Pericardium fibroblast (primary cell): ENCODE measurements around the gene RHOT2. TPM values are rescaled to one million over a fixed set of nuclear protein-coding genes. Genes with fewer than 3 reads are reported as not detected.

Experiments used
- total RNA-seq: library from RNA; depleted of rRNA; stranded (reverse); fragments of >200 nt; gene quantifications from 2 replicates; pipeline ENCODE4 v1.2.3, GENCODE V29; 2015

RHOT2 gene
- total RNA-seq: 46.9 and 47.1 TPM in 2 replicates

GRCh38 chr16:667780-668518 lies at the start of gene RHOT2:
RHOT2 (plus strand) TSS chr16:668132; CDS start chr16:668200, 68 bp downstream.

GRCh38 chr16:630815-631405 lies 37.0 kb upstream of the RHOT2 start, which contains the start of gene WFIKKN1:
WFIKKN1 (plus strand) TSS chr16:630985; CDS start chr16:631254, 269 bp downstream.

DNA sequence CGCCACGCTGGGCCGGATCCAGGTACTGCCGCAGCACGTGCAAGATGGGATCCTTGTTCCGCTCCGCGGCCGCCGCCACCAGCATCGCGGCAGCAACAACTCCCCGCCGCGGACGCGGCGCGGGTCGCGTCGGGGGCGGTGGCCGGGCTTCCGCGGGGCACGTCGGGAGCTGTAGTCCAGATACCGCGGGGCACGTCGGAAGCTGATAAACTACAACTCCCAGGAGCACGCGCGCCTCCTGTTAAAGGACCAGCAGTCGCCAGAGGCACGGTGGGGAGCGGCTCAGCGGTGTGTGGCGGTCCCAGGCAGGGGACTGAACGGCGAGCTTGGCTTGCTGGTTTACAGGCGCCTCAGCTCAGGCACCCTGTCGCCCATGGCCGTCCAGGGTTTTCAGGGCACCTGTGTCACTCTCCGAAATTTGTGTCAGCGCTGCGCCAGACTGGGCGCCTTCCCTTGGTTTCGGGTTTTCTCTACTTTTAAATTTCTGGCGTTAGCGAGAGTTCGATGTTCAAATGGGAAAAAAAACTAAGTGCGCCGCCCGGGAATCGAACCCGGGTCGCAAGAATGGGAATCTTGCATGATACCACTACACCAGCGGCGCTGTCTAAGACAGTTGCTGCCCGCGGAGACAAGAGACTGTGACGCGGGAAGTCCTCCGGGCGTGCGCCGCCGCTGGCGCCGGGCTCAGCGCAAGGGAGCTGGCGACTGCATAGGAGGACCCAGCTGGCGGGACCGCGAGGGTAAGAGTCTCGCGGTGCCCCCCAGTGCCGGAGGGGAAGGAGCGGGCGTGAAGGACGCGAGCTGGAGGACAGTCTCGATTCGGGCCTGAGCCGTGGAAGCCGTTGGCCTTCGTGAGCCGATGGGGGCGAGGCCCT lies 31.5 kb upstream of the RHOT2 start, which contains the start of gene METTL26:
TSS of gene METTL26 (minus strand) at position 100 of the 875 bp plus-strand sequence. CDS start at position 85, 15 bp downstream.

DNA sequence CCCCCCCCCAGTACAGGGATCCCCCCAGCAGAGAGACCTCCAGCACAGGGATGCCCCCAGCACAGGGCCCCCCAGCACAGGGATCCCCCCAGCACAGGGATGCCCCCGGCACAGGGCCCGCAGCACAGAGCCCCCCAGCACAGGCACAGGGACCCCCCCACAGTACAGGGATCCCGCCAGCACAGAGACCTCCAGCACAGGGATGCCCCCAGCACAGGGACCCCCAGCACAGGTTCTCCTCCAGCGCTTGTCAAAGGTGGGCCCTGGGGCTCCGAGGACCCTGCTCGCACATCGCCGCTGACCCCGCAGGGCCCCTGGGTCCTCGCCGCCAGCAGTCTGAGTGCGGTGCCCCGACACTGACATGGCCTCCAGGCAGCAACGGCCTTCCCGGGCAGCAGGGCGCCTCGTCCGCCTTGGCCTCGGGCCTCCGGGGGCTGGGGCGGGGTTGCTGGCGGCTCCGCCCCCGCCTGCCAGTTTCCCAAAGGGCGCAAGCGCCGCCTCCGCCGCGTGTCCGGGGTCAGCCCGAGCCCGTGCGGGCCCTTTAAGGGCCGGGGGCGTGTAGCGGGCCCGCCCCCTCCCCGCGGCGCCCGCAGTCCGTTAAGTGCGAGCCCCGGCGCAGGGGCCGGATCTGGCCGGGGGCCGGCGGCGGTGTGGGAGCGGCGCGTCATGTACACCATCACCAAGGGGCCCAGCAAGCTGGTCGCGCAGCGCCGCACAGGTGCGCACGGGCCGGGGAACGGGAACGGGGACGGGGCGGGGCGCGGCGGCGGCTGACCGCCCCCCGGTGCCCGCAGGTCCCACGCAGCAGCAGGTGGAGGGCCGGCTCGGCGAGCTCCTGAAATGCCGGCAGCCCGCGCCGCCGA lies 26.4 kb upstream of the RHOT2 start, which contains the start of gene MCRIP2:
TSS of gene MCRIP2 (plus strand) at position 503 of the 863 bp plus-strand sequence. CDS start at position 667, 164 bp downstream.

GRCh38 chr16:648781-649589 lies 18.9 kb upstream of the RHOT2 start, which contains the start of gene WDR90:
WDR90 (plus strand) TSS chr16:649365; CDS start chr16:649417, 52 bp downstream.

DNA sequence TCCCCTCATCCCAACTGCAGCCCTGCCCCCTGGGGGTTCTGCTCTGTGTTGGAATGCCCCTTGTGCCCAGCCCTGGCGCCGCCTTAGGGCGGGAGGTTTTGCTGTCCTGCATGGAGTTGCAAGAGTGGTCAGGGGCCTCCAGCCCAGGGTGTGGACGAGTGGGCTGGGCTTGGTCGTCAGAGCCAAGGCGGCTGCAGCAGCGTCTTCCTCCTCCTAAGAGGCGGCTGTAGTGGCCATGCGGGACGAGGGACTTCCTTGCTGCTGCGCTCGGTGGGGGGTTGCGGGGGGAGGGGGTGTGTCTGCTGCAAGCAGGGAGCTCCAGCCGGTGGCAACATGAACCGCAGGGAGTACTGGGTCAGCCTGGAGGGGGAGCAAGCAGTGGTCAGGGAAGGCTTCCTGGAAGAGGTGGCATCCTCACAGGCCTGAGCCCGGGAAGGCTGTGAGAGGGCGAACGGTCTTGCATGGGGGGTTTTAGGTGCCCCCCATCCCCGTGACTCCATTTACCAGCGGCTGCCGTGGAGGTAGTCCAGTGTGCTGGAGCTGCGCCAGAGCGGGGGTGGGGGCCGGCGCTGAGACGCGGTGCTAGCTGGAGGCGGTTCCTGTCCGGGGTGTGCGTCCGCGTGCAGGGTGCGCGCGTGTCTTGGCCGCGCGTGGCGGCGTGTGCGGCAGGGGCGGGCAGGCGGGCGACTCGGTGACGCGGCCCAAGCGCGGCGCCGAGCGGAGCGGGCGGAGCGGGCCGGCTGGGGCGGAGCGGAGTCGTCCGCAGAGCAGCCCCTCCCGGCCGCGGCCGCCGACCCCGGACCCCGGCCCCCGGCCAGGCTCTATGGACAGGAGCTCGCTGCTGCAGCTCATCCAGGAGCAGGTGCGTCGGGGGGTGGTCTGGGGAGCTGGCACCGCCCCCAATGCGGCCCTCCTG lies 7.3 kb downstream of the RHOT2 start, which contains the start of gene RHBDL1:
TSS of gene RHBDL1 (plus strand) at position 704 of the 916 bp plus-strand sequence. CDS start at position 824, 120 bp downstream.

DNA sequence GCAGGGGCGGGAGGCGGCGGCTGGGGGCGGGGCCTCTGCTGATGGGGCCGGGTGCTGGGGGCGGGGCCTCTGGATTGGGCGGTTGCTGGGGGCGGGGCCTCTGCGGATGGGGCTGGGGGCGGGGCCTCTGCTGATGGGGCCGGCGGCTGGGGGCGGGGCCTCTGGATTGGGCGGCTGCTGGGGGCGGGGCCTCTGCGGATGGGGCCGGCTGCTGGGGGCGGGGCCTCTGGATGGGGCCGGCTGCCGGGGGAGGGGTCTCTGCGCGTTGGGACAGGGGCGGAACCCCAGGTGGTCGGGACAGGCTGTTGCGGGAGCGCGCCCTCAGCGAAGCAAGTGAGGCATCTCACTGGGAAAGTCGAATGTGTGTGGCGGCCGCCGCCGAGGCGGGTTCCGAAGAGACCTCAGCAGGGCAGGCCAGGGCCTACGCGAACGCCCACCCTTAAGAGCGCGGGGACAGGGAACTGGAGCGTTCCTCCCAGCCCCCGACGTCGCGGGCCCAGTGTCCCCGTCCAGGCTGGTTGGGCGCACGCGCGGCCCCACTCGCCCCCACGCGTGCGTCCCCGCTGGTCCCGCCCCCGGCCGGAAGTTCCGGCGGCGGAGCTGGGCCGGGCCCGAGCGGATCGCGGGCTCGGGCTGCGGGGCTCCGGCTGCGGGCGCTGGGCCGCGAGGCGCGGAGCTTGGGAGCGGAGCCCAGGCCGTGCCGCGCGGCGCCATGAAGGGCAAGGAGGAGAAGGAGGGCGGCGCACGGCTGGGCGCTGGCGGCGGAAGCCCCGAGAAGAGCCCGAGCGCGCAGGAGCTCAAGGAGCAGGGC lies 12.1 kb downstream of the RHOT2 start, which contains the start of gene STUB1:
TSS of gene STUB1 (plus strand) at position 597 of the 811 bp plus-strand sequence. CDS start at position 713, 116 bp downstream.

DNA sequence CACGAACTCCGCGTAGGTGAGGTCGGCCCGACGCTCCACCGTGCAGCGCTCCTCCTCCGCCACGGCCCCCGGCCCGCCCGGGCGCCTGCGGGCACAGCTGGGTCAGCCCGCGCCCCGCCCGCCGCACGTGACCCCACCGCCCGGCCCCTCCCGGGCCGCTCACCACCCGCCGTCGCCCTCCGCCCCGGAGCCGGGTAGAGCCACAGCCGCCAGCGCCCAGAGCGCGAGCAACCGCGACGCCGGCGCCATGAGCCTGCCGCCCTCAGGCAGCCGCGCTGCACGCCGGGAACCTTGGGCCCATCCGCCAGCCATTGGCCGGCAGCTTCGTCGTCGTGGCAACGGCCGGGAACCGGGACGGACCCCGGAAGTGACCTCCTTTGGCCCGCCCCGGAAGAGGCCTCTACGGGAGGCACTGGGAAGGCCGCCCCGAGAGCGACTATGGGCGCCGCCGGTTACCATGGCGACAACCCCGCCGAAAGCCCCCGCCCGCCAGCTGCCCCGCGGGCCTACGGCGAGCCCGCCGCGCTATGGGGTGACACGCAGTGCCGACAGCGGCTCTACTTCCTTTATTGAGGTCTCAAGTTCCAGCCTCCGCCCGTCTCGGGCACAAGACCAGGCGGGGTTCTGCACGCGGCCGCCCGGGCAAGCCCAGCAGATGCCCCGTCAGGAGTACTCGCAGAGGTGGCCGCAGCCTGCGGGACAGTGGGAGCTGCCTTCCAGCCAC lies 16.3 kb downstream of the RHOT2 start, which contains the start of gene JMJD8:
TSS of gene JMJD8 (minus strand) at position 264 of the 724 bp plus-strand sequence. CDS start at position 249, 15 bp downstream.

DNA sequence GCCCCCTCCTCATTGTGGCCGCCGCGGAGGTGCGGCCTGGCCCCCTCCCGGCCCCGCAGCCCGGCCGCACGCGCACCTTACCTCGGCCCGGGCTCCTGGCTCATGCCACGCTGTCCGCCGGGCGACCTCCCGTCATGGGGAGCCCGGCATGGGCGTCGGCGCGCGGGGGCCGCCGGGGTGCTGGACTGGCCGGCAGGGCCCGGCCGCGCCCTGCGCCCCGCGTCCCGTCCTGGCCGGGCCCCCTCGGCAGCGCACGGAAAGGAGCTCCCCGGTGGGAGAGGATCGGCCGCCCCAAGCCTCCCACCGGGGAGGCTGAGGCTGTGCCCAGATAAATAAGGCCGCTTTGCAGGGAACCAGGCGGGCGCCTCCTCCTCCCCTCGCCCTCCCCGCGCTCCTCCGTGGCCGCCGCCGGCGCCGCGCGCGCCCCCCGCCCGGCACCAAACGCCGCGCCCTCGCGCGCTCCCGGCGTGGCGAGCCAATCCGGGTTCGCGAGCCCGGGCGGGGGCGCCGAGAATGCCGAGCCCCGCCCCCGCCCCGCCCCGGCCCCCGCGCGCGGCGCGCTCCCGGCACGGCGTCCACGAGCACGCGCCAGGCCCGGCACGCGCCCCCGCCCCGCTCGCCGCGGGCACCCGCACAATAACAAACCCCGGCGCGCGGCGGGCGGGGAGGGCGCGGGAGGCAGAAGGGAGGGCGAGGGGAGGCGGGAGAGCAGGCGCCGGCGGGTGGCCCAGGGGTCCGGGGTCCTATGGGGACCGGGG lies 37.7 kb downstream of the RHOT2 start, which contains the start of gene FBXL16:
TSS of gene FBXL16 (minus strand) at position 371 of the 758 bp plus-strand sequence. CDS start 8,396 bp downstream, outside the sequence.

DNA sequence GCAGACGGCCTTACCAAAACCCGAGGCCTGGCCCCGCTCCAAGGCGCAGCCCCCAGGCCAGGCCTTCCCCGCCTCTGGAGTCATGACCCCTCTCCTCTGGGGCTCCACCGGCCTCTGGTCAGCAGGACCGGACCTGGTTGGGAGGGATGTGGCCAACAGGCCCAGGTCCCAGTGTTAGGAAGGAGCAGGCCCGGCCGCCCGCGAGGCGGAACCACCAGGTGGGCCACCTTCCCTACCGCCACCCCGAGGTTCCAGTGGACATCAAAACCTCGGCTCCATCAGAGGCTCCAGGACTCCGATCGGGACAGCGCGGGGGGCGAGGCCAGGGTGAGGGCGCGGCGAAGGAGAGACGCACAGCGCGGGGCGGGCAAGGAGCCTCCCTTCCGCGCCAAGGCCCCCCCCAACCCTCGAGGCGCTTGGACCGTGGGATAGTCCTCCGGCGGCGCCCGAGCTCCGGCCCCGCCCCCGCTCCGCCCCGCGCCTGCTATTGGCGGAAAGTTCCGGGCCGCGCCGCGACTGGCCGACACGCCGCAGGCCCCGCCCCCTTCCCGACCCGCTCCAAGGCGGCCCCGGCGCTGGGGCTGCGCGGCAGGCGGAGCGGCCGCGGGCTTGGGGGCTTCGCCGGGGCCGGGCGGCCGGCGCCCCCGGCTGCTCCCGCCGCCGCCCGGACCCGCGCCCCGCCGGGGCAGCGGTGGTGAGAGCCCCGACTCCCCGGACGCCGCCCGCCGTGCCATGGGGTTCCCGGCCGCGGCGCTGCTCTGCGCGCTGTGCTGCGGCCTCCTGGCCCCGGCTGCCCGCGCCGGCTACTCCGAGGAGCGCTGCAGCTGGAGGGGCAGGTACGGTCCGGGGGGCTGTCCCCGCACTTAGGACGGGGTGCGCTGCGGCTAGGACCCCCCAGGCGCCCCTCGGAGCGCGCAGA lies 46.9 kb downstream of the RHOT2 start, which contains the start of gene METRN:
TSS of gene METRN (plus strand) at position 561 of the 919 bp plus-strand sequence. CDS start at position 733, 172 bp downstream.

DNA sequence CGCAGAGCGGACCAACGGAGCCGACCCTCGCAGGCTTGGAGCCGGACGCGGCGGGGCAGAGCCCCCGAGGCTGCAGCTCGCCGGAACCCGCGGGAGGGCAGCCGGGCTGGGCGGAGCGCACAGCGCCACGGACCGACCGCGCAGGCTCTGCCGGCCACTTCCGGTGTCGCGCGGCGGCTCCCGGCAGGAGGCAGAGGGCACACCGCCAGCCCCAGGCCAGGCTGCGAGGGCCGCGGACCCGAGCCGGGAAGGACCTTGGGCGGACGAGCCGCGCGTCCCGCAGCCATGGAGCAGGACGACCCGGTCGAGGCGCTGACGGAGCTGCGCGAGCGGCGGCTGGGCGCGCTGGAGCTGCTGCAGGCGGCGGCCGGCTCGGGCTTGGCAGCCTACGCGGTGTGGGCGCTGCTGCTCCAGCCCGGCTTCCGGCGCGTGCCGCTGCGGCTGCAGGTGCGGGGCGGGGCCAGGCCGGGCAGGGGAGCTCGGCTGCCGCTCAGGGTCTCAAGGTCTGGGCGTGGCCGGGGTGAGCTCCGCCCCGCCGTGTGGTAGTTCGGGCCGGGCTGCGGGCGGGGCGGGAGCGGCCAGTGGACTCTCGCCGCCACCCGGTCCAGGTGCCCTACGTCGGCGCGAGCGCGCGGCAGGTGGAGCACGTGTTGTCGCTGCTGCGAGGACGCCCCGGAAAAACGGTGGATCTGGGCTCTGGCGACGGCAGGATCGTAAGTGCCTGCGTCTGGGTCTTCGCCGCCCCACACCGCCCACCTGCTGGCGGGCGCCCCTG lies 53.2 kb downstream of the RHOT2 start, which contains the start of gene ANTKMT:
TSS of gene ANTKMT (plus strand) at position 157 of the 775 bp plus-strand sequence. CDS start at position 286, 129 bp downstream.

